ENCODE data around the gene UTP20. TPM values are rescaled to one million over a fixed set of nuclear protein-coding genes. Genes with fewer than 3 reads are reported as not detected.

UTP20 gene
- total RNA-seq, 4 donors from 2014 or later: 11.2 to 18.8 (median 12.4) TPM

GRCh38 chr12:101276433-101276832 lies 3.5 kb upstream of the UTP20 start:
- Histone ChIP-seq H3K27me3 (no peaks in the 10 kb centered on the region), H3K4me3 (no peak overlapping the region), H3K4me1 (peaks cover 11% of the 10 kb centered on the region), H3K27ac (no peak overlapping the region), H3K9me3 (no peaks in the 10 kb centered on the region), H3K36me3 (no peaks in the 10 kb centered on the region)
- WGBS: 91% methylated on average over 1 of the region's 1 CpG
- no peak for DNase-seq (ENCODE audit: low spot score in 2 of 2)
- TF ChIP-seq POLR2A (IDR thresholded peaks at IDR 0.05) (no peak), POLR2AphosphoS5 (IDR thresholded peaks at IDR 0.05) (no peak), EP300 (IDR thresholded peaks at IDR 0.05) (no peak), CTCF (IDR thresholded peaks at IDR 0.05) (no peak)

- no peak overlapping the region for H3K27ac ChIP-seq
- TF ChIP-seq POLR2AphosphoS5 (IDR thresholded peaks at IDR 0.05) (no peak), POLR2A (IDR thresholded peaks at IDR 0.05) (no peak), CTCF (IDR thresholded peaks at IDR 0.05) (no peak), EP300 (IDR thresholded peaks at IDR 0.05) (no peak)
- peaks cover 6% of the 10 kb centered on the region for H3K36me3 ChIP-seq
- H3K27me3 ChIP-seq: no peaks in the 10 kb centered on the region
- no peaks in the 10 kb centered on the region for H3K9me3 ChIP-seq
- 58% methylated on average over 3 of the region's 3 CpGs for WGBS
- DNase-seq (ENCODE audit: low spot score in 2 of 2): no peak
- no peak overlapping the region for H3K4me3 ChIP-seq
- H3K4me1 ChIP-seq: peaks cover 11% of the 10 kb centered on the region
Measured at GRCh38 chr12:101277443-101277842, 2.5 kb upstream of the UTP20 start.

- H3K4me3 ChIP-seq: no peak overlapping the region
- H3K27ac ChIP-seq: no peak overlapping the region
- no peak for TF ChIP-seq POLR2AphosphoS5 (IDR thresholded peaks at IDR 0.05)
- TF ChIP-seq POLR2A (IDR thresholded peaks at IDR 0.05): no peak
- no peak for TF ChIP-seq EP300 (IDR thresholded peaks at IDR 0.05)
- TF ChIP-seq CTCF (IDR thresholded peaks at IDR 0.05): no peak
- H3K36me3 ChIP-seq: peaks cover 73% of the 10 kb centered on the region
- H3K9me3 ChIP-seq: no peaks in the 10 kb centered on the region
- H3K4me1 ChIP-seq: no peaks in the 10 kb centered on the region
- no peaks in the 10 kb centered on the region for H3K27me3 ChIP-seq
- DNase-seq (ENCODE audit: low spot score in 2 of 2): no peak
- WGBS: 82% methylated on average over 3 of the region's 3 CpGs
Measured at GRCh38 chr12:101287357-101287756, 7.5 kb downstream of the UTP20 start.

- 91% methylated on average over 4 of the region's 4 CpGs for WGBS
- Histone ChIP-seq H3K27me3 (no peaks in the 10 kb centered on the region), H3K36me3 (peaks cover 81% of the 10 kb centered on the region), H3K4me3 (no peak overlapping the region), H3K4me1 (no peaks in the 10 kb centered on the region), H3K9me3 (no peaks in the 10 kb centered on the region), H3K27ac (no peak overlapping the region)
- TF ChIP-seq EP300 (IDR thresholded peaks at IDR 0.05) (no peak), POLR2A (IDR thresholded peaks at IDR 0.05) (no peak), POLR2AphosphoS5 (IDR thresholded peaks at IDR 0.05) (no peak), CTCF (IDR thresholded peaks at IDR 0.05) (no peak)
- DNase-seq (ENCODE audit: low spot score in 2 of 2): no peak
Measured at GRCh38 chr12:101297661-101298060, 17.8 kb downstream of the UTP20 start.

GRCh38 chr12:101298426-101298825 lies 18.5 kb downstream of the UTP20 start:
- peaks cover 81% of the 10 kb centered on the region for H3K36me3 ChIP-seq

More at GRCh38 chr12:101298426-101298825, 18.5 kb downstream of the UTP20 start:
- H3K9me3 ChIP-seq: no peaks in the 10 kb centered on the region
- H3K27ac ChIP-seq: no peak overlapping the region
- H3K4me1 ChIP-seq: no peaks in the 10 kb centered on the region
- H3K4me3 ChIP-seq: no peak overlapping the region
- TF ChIP-seq POLR2AphosphoS5 (IDR thresholded peaks at IDR 0.05) (no peak), EP300 (IDR thresholded peaks at IDR 0.05) (no peak), POLR2A (IDR thresholded peaks at IDR 0.05) (no peak), CTCF (IDR thresholded peaks at IDR 0.05) (no peak)
- no peaks in the 10 kb centered on the region for H3K27me3 ChIP-seq
- no peak for DNase-seq (ENCODE audit: low spot score in 2 of 2)
- WGBS: 67% methylated on average over 2 of the region's 2 CpGs
